Activated T-cell treated with anti-CD3 and anti-CD28 coated beads, Interleukin-2, amount 50 U/mL, for 4 hours (primary cell): ENCODE data around the gene CD58. TPM values are rescaled to one million over a fixed set of nuclear protein-coding genes. Genes with fewer than 3 reads are reported as not detected.
A peak's percentile ranks its signal among the peaks of the same experiment; 100 is the strongest.
"Not testable (repeated sequence)": the region's sequence is repeated elsewhere in the genome, so short reads cannot be mapped to it uniquely, and the experiment has no call there.

Experiments
- ATAC-seq, 2 donors: fragments of 200-7000 bp; cut with Tn5 transposase; one replicate each; pipeline ENCODE4 v1.10.0; 2021
- DNase-seq: peaks from one replicate; pipeline ENCODE4 v3.0.0-alpha.2; 2020
- H3K27me3 Mint-ChIP-seq: one replicate; pipeline ENCODE4 v1.8.0; 2021; ENCODE audit warnings: low read depth, mixed read lengths
- H3K36me3 Mint-ChIP-seq: one replicate; pipeline ENCODE4 v1.8.0; 2022; ENCODE audit warnings: mixed read lengths; ENCODE audit not compliant: insufficient read depth
- H3K4me1 Mint-ChIP-seq: one replicate; pipeline ENCODE4 v1.8.0; 2021; ENCODE audit warnings: low read depth, mixed read lengths
- H3K4me3 Mint-ChIP-seq: one replicate; pipeline ENCODE4 v1.8.0; 2021; ENCODE audit warnings: mild to moderate bottlenecking, moderate library complexity, mixed read lengths
- H3K9me3 Mint-ChIP-seq: one replicate; pipeline ENCODE4 v1.8.0; 2021; ENCODE audit warnings: mixed read lengths
- total RNA-seq, 3 donors: library from RNA; stranded (reverse); gene quantifications; one replicate each; pipeline ENCODE4 v1.2.1, GENCODE V29; 2021

CD58 gene
- total RNA-seq, 3 donors from 2014 or later: 8.6 to 15.0 (median 9.4) TPM

- not testable (repeated sequence) for H3K9me3 Mint-ChIP-seq, H3K36me3 Mint-ChIP-seq, DNase-seq, H3K4me3 Mint-ChIP-seq, H3K27me3 Mint-ChIP-seq, H3K4me1 Mint-ChIP-seq
- ATAC-seq: peak in 1 of 2 donors; percentile 29
Measured at GRCh38 chr1:116598420-116599036, 27.7 kb upstream of the CD58 start.

GRCh38 chr1:116597388-116597787 is 26.6 kb upstream of the CD58 start:
- DNase-seq, H3K9me3 Mint-ChIP-seq, H3K4me3 Mint-ChIP-seq, H3K4me1 Mint-ChIP-seq, H3K36me3 Mint-ChIP-seq, H3K27me3 Mint-ChIP-seq: not testable (repeated sequence)
- ATAC-seq: peak; percentile 32 to 44

GRCh38 chr1:116596742-116597307 is 26.0 kb upstream of the CD58 start:
- DNase-seq, H3K9me3 Mint-ChIP-seq, H3K4me3 Mint-ChIP-seq: not testable (repeated sequence)

GRCh38 chr1:116595946-116596741 is 25.3 kb upstream of the CD58 start:
- ATAC-seq (peak; percentile 67 to 70), DNase-seq (peak; percentile 24)
- peak overlapping the region; percentile 66 for H3K4me3 Mint-ChIP-seq
- not testable (repeated sequence) for H3K27me3 Mint-ChIP-seq, H3K36me3 Mint-ChIP-seq, H3K9me3 Mint-ChIP-seq, H3K4me1 Mint-ChIP-seq

More at GRCh38 chr1:116596742-116597307, 26.0 kb upstream of the CD58 start:
- not testable (repeated sequence) for H3K27me3 Mint-ChIP-seq, ATAC-seq, H3K36me3 Mint-ChIP-seq, H3K4me1 Mint-ChIP-seq

GRCh38 chr1:116595065-116595840 is 24.4 kb upstream of the CD58 start:
- not testable (repeated sequence) for H3K4me3 Mint-ChIP-seq, H3K9me3 Mint-ChIP-seq

GRCh38 chr1:116593977-116594376 is 23.2 kb upstream of the CD58 start:
- H3K4me1 Mint-ChIP-seq, ATAC-seq, DNase-seq, H3K9me3 Mint-ChIP-seq, H3K4me3 Mint-ChIP-seq, H3K27me3 Mint-ChIP-seq, H3K36me3 Mint-ChIP-seq: not testable (repeated sequence)

More at GRCh38 chr1:116595065-116595840, 24.4 kb upstream of the CD58 start:
- not testable (repeated sequence) for H3K4me1 Mint-ChIP-seq, H3K36me3 Mint-ChIP-seq, DNase-seq, H3K27me3 Mint-ChIP-seq, ATAC-seq

GRCh38 chr1:116593401-116593800 is 22.6 kb upstream of the CD58 start:
- not testable (repeated sequence) for H3K9me3 Mint-ChIP-seq, H3K36me3 Mint-ChIP-seq, H3K4me1 Mint-ChIP-seq, H3K27me3 Mint-ChIP-seq, H3K4me3 Mint-ChIP-seq, DNase-seq, ATAC-seq

- not testable (repeated sequence) for H3K9me3 Mint-ChIP-seq, H3K36me3 Mint-ChIP-seq, H3K27me3 Mint-ChIP-seq, ATAC-seq, H3K4me3 Mint-ChIP-seq, DNase-seq
- H3K4me1 Mint-ChIP-seq: peaks cover 11% of the 10 kb centered on the region
Measured at GRCh38 chr1:116591951-116592605, 21.3 kb upstream of the CD58 start.

GRCh38 chr1:116591006-116591950 is 20.5 kb upstream of the CD58 start:
- DNase-seq, ATAC-seq, H3K4me3 Mint-ChIP-seq, H3K9me3 Mint-ChIP-seq, H3K4me1 Mint-ChIP-seq, H3K36me3 Mint-ChIP-seq, H3K27me3 Mint-ChIP-seq: not testable (repeated sequence)

- not testable (repeated sequence) for H3K9me3 Mint-ChIP-seq, H3K27me3 Mint-ChIP-seq, H3K4me3 Mint-ChIP-seq, ATAC-seq, DNase-seq, H3K4me1 Mint-ChIP-seq, H3K36me3 Mint-ChIP-seq
Measured at GRCh38 chr1:116590359-116591005, 19.7 kb upstream of the CD58 start.

GRCh38 chr1:116589101-116589735 is 18.4 kb upstream of the CD58 start:
- not testable (repeated sequence) for H3K9me3 Mint-ChIP-seq, H3K36me3 Mint-ChIP-seq, DNase-seq, H3K4me3 Mint-ChIP-seq, H3K4me1 Mint-ChIP-seq, H3K27me3 Mint-ChIP-seq
- ATAC-seq: peak; percentile 58 to 66

GRCh38 chr1:116587501-116588227 is 16.8 kb upstream of the CD58 start:
- ATAC-seq (no peak), DNase-seq (no peak)
- no peaks in the 10 kb centered on the region for H3K36me3 Mint-ChIP-seq
- H3K27me3 Mint-ChIP-seq: no peaks in the 10 kb centered on the region
- H3K4me3 Mint-ChIP-seq: no peak overlapping the region
- no peaks in the 10 kb centered on the region for H3K9me3 Mint-ChIP-seq
- H3K4me1 Mint-ChIP-seq: peaks cover 1% of the 10 kb centered on the region
